Glutamatergic neuron (in vitro differentiated cells): ENCODE results near the gene RPL3. TPM values are rescaled to one million over a fixed set of nuclear protein-coding genes. Genes with fewer than 3 reads are reported as not detected.

Source experiments
- DNase-seq: peaks from one replicate; pipeline ENCODE4 v3.0.0; 2022
- H3K27ac Mint-ChIP-seq: one replicate; pipeline ENCODE4 v1.8.0; 2020; ENCODE audit warnings: mild to moderate bottlenecking, mixed read lengths, inconsistent platforms; ENCODE audit not compliant: unreplicated experiment
- H3K27me3 Mint-ChIP-seq: one replicate; pipeline ENCODE4 v1.8.0; 2020; ENCODE audit warnings: mild to moderate bottlenecking, moderate library complexity, mixed read lengths, inconsistent platforms; ENCODE audit not compliant: unreplicated experiment
- H3K36me3 Mint-ChIP-seq: one replicate; pipeline ENCODE4 v1.8.0; 2020; ENCODE audit warnings: mild to moderate bottlenecking, mixed read lengths, inconsistent platforms; ENCODE audit not compliant: unreplicated experiment
- H3K4me1 Mint-ChIP-seq: one replicate; pipeline ENCODE4 v1.8.0; 2020; ENCODE audit warnings: mild to moderate bottlenecking, low read depth, mixed read lengths, inconsistent platforms; ENCODE audit not compliant: unreplicated experiment
- H3K4me3 Mint-ChIP-seq: one replicate; pipeline ENCODE4 v1.8.0; 2020; ENCODE audit warnings: mild to moderate bottlenecking, mixed read lengths, inconsistent platforms; ENCODE audit not compliant: unreplicated experiment
- H3K9me3 Mint-ChIP-seq: one replicate; pipeline ENCODE4 v1.8.0; 2020; ENCODE audit warnings: mild to moderate bottlenecking, moderate library complexity, mixed read lengths, inconsistent platforms; ENCODE audit not compliant: unreplicated experiment
- total RNA-seq: library from RNA; stranded (reverse); fragmentation: NEBNext Ultra II Directional; extraction: Animal tissue kit (Norgen Biotek cat#: 25700); gene quantifications from one replicate; pipeline ENCODE4 v1.2.1, GENCODE V29; 2021; ENCODE audit not compliant: unreplicated experiment
- TF ChIP-seq, protein P1 (sequence below): fragments of 200-600 bp; sonication (generic); IDR thresholded peaks from one replicate; pipeline ENCODE4 v1.5.0; 2021; ENCODE audit not compliant: partially characterized antibody, unreplicated experiment

RPL3 gene
- total RNA-seq, 1 donor from 2014 or later, result 1,061 TPM

DNA sequence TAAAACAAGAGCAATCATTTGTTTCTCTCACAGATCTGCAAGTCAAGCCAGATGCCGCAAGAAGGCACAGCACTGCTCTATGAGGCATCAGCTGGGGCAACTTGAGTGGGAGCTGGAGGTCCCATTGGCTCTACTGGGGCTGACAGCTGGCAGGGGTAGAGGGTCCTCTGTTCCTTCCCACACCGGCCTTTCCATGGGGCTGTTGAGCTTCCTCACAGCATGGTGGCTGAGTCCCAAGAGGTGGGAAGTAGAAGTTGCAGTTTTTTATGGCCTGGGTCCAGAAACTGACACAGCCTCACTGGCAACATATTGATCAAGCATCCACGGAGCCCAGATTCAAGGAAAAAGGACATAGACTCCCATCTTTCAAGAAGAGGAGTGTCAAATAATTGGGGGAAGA is 34.4 kb downstream of the RPL3 start:
- Mint-ChIP-seq H3K27ac (no peak overlapping the region), H3K4me3 (no peak overlapping the region), H3K36me3 (no peaks in the 10 kb centered on the region), H3K9me3 (peaks cover 3% of the 10 kb centered on the region), H3K27me3 (peaks cover 6% of the 10 kb centered on the region), H3K4me1 (no peaks in the 10 kb centered on the region)
- TF ChIP-seq, protein P1, sequence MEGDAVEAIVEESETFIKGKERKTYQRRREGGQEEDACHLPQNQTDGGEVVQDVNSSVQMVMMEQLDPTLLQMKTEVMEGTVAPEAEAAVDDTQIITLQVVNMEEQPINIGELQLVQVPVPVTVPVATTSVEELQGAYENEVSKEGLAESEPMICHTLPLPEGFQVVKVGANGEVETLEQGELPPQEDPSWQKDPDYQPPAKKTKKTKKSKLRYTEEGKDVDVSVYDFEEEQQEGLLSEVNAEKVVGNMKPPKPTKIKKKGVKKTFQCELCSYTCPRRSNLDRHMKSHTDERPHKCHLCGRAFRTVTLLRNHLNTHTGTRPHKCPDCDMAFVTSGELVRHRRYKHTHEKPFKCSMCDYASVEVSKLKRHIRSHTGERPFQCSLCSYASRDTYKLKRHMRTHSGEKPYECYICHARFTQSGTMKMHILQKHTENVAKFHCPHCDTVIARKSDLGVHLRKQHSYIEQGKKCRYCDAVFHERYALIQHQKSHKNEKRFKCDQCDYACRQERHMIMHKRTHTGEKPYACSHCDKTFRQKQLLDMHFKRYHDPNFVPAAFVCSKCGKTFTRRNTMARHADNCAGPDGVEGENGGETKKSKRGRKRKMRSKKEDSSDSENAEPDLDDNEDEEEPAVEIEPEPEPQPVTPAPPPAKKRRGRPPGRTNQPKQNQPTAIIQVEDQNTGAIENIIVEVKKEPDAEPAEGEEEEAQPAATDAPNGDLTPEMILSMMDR, result no peak
- no peak for DNase-seq

DNA sequence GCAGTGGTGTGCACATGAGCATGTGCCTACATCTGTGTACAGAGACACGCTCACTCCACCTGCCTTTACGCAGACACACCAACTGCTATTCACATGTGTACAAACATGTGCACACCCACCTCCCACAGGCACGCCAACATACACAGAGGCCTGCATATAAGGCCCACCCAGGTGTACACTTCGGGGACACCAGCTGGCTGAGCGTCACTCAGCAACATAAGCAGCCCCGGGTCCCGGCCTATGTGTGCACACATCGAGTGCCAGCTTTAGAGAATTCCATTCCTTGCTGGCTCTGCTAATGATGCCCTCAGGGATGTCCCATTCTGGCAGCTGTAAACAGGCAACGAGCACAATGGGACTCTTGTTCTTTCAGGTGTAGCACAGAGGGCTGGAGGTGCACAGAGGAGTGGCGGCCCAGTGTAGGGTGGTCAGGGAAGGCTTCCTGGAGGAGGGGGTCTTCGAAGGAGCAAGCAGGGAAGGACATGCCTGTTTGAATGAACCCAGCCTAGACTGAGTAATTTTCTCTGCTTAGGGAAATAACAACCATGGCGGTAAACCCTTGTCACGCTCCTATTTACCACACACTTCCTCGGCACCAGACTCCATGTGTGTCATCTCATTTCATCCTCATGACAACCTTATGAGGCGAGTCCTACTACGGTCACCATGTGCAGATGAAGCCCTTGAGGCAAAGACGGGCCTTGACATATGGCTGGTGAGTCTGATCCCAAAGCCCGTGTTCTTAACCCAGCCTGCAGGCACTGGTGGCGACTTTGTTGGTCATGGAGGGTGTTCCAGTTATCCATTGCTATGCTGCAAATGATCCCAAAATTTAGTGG is 35.1 kb downstream of the RPL3 start:
- Mint-ChIP-seq H3K27me3 (peaks cover 4% of the 10 kb centered on the region), H3K4me1 (no peaks in the 10 kb centered on the region), H3K36me3 (no peaks in the 10 kb centered on the region), H3K9me3 (peaks cover 3% of the 10 kb centered on the region), H3K4me3 (no peak overlapping the region), H3K27ac (no peak overlapping the region)
- TF ChIP-seq, protein P1, result no peak
- no peak for DNase-seq

DNA sequence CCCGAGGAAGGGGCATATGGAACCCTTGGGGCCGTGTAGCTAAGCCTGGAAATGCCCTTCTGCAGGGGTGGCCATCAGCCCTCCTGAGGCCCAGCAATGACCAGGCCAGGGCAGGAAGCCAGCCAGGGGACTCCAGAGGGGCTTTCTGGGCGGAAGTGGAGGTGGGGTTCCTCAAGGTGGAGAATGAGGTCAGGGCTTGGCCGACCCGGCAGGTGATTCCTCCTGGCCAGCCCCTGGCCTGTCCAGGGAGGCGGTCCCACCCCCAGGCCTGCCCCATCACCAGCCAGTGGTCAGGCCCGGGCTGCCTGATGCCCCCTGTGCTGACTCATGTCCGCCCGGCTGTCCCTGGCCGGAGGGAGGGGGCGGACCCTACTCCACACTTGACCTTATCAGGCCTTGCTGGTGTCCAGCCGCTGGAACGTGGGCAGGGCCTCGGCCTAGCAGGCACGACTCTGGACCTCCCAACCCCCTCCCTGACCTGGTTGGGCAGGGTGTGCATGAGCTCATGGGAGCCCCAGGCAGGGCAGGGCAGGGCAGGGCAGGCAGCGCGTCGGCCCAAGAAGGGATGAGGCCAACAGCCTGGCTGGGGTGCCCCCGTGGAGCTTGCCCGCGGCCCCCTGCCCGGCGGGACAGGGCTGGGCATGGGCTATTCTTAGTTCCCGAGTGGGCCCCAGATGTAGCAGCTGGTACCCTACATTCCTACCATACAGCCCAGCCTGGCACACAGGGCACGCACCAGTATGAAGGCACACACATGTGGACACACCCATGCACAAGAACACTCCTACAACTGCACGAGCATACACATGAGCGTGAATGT is 35.9 kb downstream of the RPL3 start:
- no peak for DNase-seq
- Mint-ChIP-seq H3K36me3 (no peaks in the 10 kb centered on the region), H3K4me1 (no peaks in the 10 kb centered on the region), H3K27me3 (peaks cover 4% of the 10 kb centered on the region), H3K27ac (no peak overlapping the region), H3K9me3 (peaks cover 3% of the 10 kb centered on the region), H3K4me3 (no peak overlapping the region)
- TF ChIP-seq, protein P1, result no peak

DNA sequence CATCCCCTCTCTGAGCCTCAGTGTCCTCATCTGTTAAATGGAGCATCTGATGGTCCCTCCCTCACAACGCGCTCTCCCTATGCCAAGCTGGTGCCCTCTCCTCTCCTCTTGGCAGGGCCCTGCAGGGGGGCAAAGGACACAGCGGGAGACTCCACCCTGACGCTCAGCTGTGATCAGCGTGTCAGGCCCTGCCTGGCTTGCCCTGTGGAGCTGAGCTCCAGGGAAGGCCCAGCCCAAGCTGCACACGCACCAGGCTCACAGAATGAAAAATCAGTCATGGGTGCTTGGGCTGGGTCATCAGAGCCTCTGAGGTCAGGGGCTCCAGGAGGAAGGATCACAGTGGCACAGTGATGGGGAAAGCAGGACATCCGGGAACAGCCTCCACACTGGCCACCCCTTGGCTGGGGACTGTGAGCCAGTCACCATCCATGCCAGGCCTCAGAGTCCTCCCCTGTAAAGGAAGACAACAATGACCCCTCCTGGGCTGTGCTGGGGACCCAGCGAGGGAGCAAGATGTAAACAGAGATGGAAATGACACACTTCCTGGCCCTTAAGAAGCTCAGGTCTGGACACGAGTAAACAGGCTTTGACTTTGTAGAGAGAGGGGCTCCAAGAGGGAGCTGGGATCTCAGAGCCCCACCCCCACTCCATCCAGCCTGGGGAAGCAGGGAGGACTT is 36.6 kb downstream of the RPL3 start:
- no peak overlapping the region for H3K27ac Mint-ChIP-seq
- H3K4me1 Mint-ChIP-seq, result no peaks in the 10 kb centered on the region
- no peak for DNase-seq
- H3K9me3 Mint-ChIP-seq, result peaks cover 3% of the 10 kb centered on the region
- TF ChIP-seq, protein P1, result no peak
- H3K36me3 Mint-ChIP-seq, result no peaks in the 10 kb centered on the region
- H3K4me3 Mint-ChIP-seq, result no peak overlapping the region
- peaks cover 4% of the 10 kb centered on the region for H3K27me3 Mint-ChIP-seq
